Measurements from ENCODE around the gene BEND2. TPM values are rescaled to one million over a fixed set of nuclear protein-coding genes. Genes with fewer than 3 reads are reported as not detected.

BEND2 gene
- total and polyA plus RNA-seq, 9 of the 15 experiments (the other 6 are each of a cell fraction or from before 2014, with no cell fraction given) = 0.01 to 0.18 (median 0.06) TPM; not detected in 3

- TF ChIP-seq, protein P1, sequence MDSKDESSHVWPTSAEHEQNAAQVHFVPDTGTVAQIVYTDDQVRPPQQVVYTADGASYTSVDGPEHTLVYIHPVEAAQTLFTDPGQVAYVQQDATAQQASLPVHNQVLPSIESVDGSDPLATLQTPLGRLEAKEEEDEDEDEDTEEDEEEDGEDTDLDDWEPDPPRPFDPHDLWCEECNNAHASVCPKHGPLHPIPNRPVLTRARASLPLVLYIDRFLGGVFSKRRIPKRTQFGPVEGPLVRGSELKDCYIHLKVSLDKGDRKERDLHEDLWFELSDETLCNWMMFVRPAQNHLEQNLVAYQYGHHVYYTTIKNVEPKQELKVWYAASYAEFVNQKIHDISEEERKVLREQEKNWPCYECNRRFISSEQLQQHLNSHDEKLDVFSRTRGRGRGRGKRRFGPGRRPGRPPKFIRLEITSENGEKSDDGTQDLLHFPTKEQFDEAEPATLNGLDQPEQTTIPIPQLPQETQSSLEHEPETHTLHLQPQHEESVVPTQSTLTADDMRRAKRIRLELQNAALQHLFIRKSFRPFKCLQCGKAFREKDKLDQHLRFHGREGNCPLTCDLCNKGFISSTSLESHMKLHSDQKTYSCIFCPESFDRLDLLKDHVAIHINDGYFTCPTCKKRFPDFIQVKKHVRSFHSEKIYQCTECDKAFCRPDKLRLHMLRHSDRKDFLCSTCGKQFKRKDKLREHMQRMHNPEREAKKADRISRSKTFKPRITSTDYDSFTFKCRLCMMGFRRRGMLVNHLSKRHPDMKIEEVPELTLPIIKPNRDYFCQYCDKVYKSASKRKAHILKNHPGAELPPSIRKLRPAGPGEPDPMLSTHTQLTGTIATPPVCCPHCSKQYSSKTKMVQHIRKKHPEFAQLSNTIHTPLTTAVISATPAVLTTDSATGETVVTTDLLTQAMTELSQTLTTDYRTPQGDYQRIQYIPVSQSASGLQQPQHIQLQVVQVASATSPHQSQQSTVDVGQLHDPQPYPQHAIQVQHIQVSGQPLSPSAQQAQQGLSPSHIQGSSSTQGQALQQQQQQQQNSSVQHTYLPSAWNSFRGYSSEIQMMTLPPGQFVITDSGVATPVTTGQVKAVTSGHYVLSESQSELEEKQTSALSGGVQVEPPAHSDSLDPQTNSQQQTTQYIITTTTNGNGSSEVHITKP (IDR thresholded peaks at IDR 0.05; ENCODE audit: partially characterized antibody) = no peak
- TF ChIP-seq NR2C1 (IDR thresholded peaks at IDR 0.05) = no peak
- no peak for TF ChIP-seq NR2C1 (tag; IDR thresholded peaks at IDR 0.05)
- no peak for TF ChIP-seq ZBTB17 (CRISPR knock-in tag; IDR thresholded peaks at IDR 0.05)
- no peak for TF ChIP-seq THRAP3 (IDR thresholded peaks at IDR 0.05; ENCODE audit: borderline replicate concordance)
- TF ChIP-seq KDM4B (IDR thresholded peaks at IDR 0.05; ENCODE audit: borderline replicate concordance in 2 of 2, low read depth in 1 of 2) = no peak
- TF ChIP-seq ZNF830 (CRISPR knock-in tag; IDR thresholded peaks at IDR 0.05) = no peak
- TF ChIP-seq, protein P2, sequence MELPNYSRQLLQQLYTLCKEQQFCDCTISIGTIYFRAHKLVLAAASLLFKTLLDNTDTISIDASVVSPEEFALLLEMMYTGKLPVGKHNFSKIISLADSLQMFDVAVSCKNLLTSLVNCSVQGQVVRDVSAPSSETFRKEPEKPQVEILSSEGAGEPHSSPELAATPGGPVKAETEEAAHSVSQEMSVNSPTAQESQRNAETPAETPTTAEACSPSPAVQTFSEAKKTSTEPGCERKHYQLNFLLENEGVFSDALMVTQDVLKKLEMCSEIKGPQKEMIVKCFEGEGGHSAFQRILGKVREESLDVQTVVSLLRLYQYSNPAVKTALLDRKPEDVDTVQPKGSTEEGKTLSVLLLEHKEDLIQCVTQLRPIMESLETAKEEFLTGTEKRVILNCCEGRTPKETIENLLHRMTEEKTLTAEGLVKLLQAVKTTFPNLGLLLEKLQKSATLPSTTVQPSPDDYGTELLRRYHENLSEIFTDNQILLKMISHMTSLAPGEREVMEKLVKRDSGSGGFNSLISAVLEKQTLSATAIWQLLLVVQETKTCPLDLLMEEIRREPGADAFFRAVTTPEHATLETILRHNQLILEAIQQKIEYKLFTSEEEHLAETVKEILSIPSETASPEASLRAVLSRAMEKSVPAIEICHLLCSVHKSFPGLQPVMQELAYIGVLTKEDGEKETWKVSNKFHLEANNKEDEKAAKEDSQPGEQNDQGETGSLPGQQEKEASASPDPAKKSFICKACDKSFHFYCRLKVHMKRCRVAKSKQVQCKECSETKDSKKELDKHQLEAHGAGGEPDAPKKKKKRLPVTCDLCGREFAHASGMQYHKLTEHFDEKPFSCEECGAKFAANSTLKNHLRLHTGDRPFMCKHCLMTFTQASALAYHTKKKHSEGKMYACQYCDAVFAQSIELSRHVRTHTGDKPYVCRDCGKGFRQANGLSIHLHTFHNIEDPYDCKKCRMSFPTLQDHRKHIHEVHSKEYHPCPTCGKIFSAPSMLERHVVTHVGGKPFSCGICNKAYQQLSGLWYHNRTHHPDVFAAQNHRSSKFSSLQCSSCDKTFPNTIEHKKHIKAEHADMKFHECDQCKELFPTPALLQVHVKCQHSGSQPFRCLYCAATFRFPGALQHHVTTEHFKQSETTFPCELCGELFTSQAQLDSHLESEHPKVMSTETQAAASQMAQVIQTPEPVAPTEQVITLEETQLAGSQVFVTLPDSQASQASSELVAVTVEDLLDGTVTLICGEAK (IDR thresholded peaks at IDR 0.05) = no peak
- TF ChIP-seq, protein P2 (CRISPR knock-in tag; IDR thresholded peaks at IDR 0.05) = no peak
- no peak for TF ChIP-seq U2AF2 (optimal IDR thresholded peaks at IDR 0.05; ENCODE audit: low read depth, low read length)
- no peak for TF ChIP-seq SMARCC2 (IDR thresholded peaks at IDR 0.05; ENCODE audit: low read depth)
- no peak for TF ChIP-seq THRA (IDR thresholded peaks at IDR 0.05)
- TF ChIP-seq ERF (CRISPR knock-in tag; IDR thresholded peaks at IDR 0.05) = no peak
- TF ChIP-seq ZFP30 (CRISPR knock-in tag; IDR thresholded peaks at IDR 0.05; ENCODE audit: borderline replicate concordance) = no peak
- no peak for TF ChIP-seq RFX7 (CRISPR knock-in tag; IDR thresholded peaks at IDR 0.05)
- TF ChIP-seq TCF7 (IDR thresholded peaks at IDR 0.05; ENCODE audit: borderline replicate concordance) = no peak
These were observed 71.2 kb downstream of the BEND2 start (continued) for GRCh38 chrX:18149454-18149853.
